ENCODE results near the gene FOXO6. TPM values are rescaled to one million over a fixed set of nuclear protein-coding genes. Genes with fewer than 3 reads are reported as not detected.

Gene FOXO6
- total RNA-seq, 1 donor from 2014 or later = 9.9 TPM

GRCh38 chr1:41350055-41350378 is 11.2 kb upstream of the FOXO6 start:
- Mint-ChIP-seq H3K4me1 (ENCODE audit: unreplicated experiment) (peaks cover 12% of the 10 kb centered on the region), H3K36me3 (no peaks in the 10 kb centered on the region), H3K9me3 (no peaks in the 10 kb centered on the region), H3K27ac (no peak overlapping the region), H3K4me3 (no peak overlapping the region), H3K27me3 (no peaks in the 10 kb centered on the region)
- TF ChIP-seq CTCF (conservative IDR thresholded peaks at IDR 0.05) = no peak
- DNase-seq (ENCODE audit: extremely low spot score, unreplicated experiment) = no peak

- H3K9me3 Mint-ChIP-seq = no peaks in the 10 kb centered on the region
- H3K27ac Mint-ChIP-seq = no peak overlapping the region
- H3K27me3 Mint-ChIP-seq = no peaks in the 10 kb centered on the region
- no peak for TF ChIP-seq CTCF (conservative IDR thresholded peaks at IDR 0.05)
- no peak overlapping the region for H3K4me3 Mint-ChIP-seq
- DNase-seq (ENCODE audit: extremely low spot score, unreplicated experiment) = no peak
- no peaks in the 10 kb centered on the region for H3K36me3 Mint-ChIP-seq
- peaks cover 12% of the 10 kb centered on the region for H3K4me1 Mint-ChIP-seq (ENCODE audit: unreplicated experiment)
Measured at GRCh38 chr1:41351262-41352151, 9.7 kb upstream of the FOXO6 start.

- H3K36me3 Mint-ChIP-seq = no peaks in the 10 kb centered on the region
- H3K27ac Mint-ChIP-seq = peak overlapping the region; percentile 92
- TF ChIP-seq CTCF (conservative IDR thresholded peaks at IDR 0.05) = no peak
- no peak for DNase-seq (ENCODE audit: extremely low spot score, unreplicated experiment)
- peaks cover 26% of the 10 kb centered on the region for H3K4me1 Mint-ChIP-seq (ENCODE audit: unreplicated experiment)
- no peaks in the 10 kb centered on the region for H3K9me3 Mint-ChIP-seq
- peak overlapping the region; percentile 50 for H3K4me3 Mint-ChIP-seq
- H3K27me3 Mint-ChIP-seq = no peaks in the 10 kb centered on the region
Measured at GRCh38 chr1:41353744-41354143, 7.5 kb upstream of the FOXO6 start.

GRCh38 chr1:41354956-41355355 is 6.3 kb upstream of the FOXO6 start:
- no peaks in the 10 kb centered on the region for H3K27me3 Mint-ChIP-seq
- no peak overlapping the region for H3K27ac Mint-ChIP-seq
- no peak for DNase-seq (ENCODE audit: extremely low spot score, unreplicated experiment)
- H3K4me1 Mint-ChIP-seq (ENCODE audit: unreplicated experiment) = peaks cover 32% of the 10 kb centered on the region
- H3K36me3 Mint-ChIP-seq = no peaks in the 10 kb centered on the region
- no peaks in the 10 kb centered on the region for H3K9me3 Mint-ChIP-seq
- TF ChIP-seq CTCF (conservative IDR thresholded peaks at IDR 0.05) = no peak
- H3K4me3 Mint-ChIP-seq = no peak overlapping the region

GRCh38 chr1:41355356-41355755 is 5.9 kb upstream of the FOXO6 start:
- Mint-ChIP-seq H3K27me3 (no peaks in the 10 kb centered on the region), H3K4me1 (ENCODE audit: unreplicated experiment) (peaks cover 36% of the 10 kb centered on the region)
- TF ChIP-seq CTCF (conservative IDR thresholded peaks at IDR 0.05) = no peak

More at GRCh38 chr1:41355356-41355755, 5.9 kb upstream of the FOXO6 start:
- Mint-ChIP-seq H3K36me3 (no peaks in the 10 kb centered on the region), H3K4me3 (no peak overlapping the region), H3K9me3 (no peaks in the 10 kb centered on the region), H3K27ac (no peak overlapping the region)
- no peak for DNase-seq (ENCODE audit: extremely low spot score, unreplicated experiment)
